HL-60 (cell line): ENCODE measurements around the gene SMIM22.

Experiments
- CTCF ChIP-seq: IDR thresholded peaks from one replicate; pipeline ENCODE4 v1.5.1; 2011; ENCODE audit warnings: low read length, control low read depth, inconsistent platforms; ENCODE audit not compliant: insufficient read depth
- TF ChIP-seq, protein P1 (sequence below): IDR thresholded peaks from 2 replicates; pipeline ENCODE4 v1.6.1; 2012; ENCODE audit warnings: low read depth; ENCODE audit not compliant: insufficient replicate concordance

DNA sequence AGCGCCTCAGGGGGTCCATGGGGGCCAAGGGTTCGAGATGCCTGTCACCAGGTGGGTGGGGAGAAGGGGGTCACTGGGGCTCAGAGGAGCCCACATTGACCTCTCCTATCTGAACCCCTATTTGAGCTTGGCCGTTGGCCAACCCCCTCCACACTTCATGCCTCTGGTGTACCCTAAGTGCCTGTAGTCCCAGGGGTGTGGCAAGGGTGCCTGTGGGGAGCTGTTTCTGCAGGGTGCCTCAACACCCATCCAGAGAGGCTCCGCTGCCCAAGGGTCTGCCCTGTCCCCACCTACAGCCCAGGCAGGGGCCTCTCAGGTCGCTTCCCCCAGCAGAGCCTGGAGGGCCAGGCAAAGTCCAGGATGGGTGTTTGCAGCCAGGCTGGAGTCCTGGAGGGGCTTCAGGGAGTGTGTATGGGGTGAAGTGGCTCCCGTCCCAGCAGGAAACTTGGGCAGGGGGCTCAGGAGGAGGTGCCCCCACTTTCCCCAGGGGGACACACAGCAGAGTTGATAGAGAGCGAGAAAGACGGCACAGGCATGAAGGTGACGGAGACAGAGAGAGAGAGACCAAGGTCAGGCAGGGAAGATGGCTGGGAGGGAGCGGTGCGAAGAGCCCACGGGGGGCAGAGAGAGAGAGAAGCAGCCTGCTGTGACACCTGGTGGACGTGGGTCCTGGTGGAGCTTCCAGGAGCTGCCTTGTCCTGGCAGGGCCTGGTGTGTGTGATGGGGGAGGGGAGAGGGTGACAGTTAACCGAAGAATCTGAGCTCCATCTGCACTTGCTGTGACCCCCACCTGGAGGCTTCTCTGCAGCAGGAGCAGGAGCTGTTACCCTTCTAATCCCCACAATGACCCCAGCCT lies 7.3 kb upstream of the SMIM22 start, which contains the start of gene SEPTIN12:
- no peak for TF ChIP-seq CTCF
- TF ChIP-seq, protein P1, sequence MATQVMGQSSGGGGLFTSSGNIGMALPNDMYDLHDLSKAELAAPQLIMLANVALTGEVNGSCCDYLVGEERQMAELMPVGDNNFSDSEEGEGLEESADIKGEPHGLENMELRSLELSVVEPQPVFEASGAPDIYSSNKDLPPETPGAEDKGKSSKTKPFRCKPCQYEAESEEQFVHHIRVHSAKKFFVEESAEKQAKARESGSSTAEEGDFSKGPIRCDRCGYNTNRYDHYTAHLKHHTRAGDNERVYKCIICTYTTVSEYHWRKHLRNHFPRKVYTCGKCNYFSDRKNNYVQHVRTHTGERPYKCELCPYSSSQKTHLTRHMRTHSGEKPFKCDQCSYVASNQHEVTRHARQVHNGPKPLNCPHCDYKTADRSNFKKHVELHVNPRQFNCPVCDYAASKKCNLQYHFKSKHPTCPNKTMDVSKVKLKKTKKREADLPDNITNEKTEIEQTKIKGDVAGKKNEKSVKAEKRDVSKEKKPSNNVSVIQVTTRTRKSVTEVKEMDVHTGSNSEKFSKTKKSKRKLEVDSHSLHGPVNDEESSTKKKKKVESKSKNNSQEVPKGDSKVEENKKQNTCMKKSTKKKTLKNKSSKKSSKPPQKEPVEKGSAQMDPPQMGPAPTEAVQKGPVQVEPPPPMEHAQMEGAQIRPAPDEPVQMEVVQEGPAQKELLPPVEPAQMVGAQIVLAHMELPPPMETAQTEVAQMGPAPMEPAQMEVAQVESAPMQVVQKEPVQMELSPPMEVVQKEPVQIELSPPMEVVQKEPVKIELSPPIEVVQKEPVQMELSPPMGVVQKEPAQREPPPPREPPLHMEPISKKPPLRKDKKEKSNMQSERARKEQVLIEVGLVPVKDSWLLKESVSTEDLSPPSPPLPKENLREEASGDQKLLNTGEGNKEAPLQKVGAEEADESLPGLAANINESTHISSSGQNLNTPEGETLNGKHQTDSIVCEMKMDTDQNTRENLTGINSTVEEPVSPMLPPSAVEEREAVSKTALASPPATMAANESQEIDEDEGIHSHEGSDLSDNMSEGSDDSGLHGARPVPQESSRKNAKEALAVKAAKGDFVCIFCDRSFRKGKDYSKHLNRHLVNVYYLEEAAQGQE, result no peak
